GM18907 (cell line): ENCODE measurements around the gene SKI.

Source experiments
- ATAC-seq: cut with Tn5 transposase; IDR thresholded peaks from one replicate; pipeline ENCODE4 v1.9.1; 2021; ENCODE audit warnings: mild to moderate bottlenecking, moderate library complexity; ENCODE audit not compliant: unreplicated experiment

SKI gene

GRCh38 chr1:2303016-2303775 lies 75.1 kb downstream of the SKI start:
- no peak for ATAC-seq

- ATAC-seq, result no peak
Observed at GRCh38 chr1:2303781-2304180, 75.7 kb downstream of the SKI start.

- ATAC-seq, result no peak
Observed at GRCh38 chr1:2304282-2304681, 76.2 kb downstream of the SKI start.

- no peak for ATAC-seq
Observed at GRCh38 chr1:2304921-2305681, 77.0 kb downstream of the SKI start.

GRCh38 chr1:2306151-2306978 lies 78.2 kb downstream of the SKI start:
- ATAC-seq, result no peak

GRCh38 chr1:2307064-2307605 lies 79.0 kb downstream of the SKI start:
- no peak for ATAC-seq

- no peak for ATAC-seq
Observed at GRCh38 chr1:2307972-2308371, 79.9 kb downstream of the SKI start.

- ATAC-seq, result no peak
Observed at GRCh38 chr1:2308844-2309243, 80.7 kb downstream of the SKI start.

- ATAC-seq, result no peak
Observed at GRCh38 chr1:2310332-2311183, 82.4 kb downstream of the SKI start.

- no peak for ATAC-seq
Observed at GRCh38 chr1:2311184-2312032, 83.3 kb downstream of the SKI start.

GRCh38 chr1:2312160-2312514 lies 84.0 kb downstream of the SKI start:
- no peak for ATAC-seq

GRCh38 chr1:2312515-2313301 lies 84.6 kb downstream of the SKI start:
- ATAC-seq, result no peak

- no peak for ATAC-seq
Observed at GRCh38 chr1:2313651-2314261, 85.6 kb downstream of the SKI start.

- ATAC-seq, result no peak
Observed at GRCh38 chr1:2314273-2314802, 86.2 kb downstream of the SKI start.

GRCh38 chr1:2314803-2315673 lies 86.9 kb downstream of the SKI start:
- no peak for ATAC-seq

- ATAC-seq, result no peak
Observed at GRCh38 chr1:2315674-2316450, 87.7 kb downstream of the SKI start.
